ENCODE data around the gene IPPK.
"Not testable (repeated sequence)": the region's sequence is repeated elsewhere in the genome, so short reads cannot be mapped to it uniquely, and the experiment has no call there.

IPPK gene

GRCh38 chr9:92613268-92614122 is 56.4 kb downstream of the IPPK start:
- DNase-seq = no peak

- no peak for DNase-seq
These were observed 57.1 kb downstream of the IPPK start for GRCh38 chr9:92612816-92613215.

- DNase-seq = no peak
These were observed 57.6 kb downstream of the IPPK start for GRCh38 chr9:92612292-92612691.

GRCh38 chr9:92611621-92612285 is 58.2 kb downstream of the IPPK start:
- peak; percentile 50 for DNase-seq

- no peak for DNase-seq
These were observed 59.2 kb downstream of the IPPK start for GRCh38 chr9:92610470-92611420.

- DNase-seq = peak; percentile 57
These were observed 61.0 kb downstream of the IPPK start for GRCh38 chr9:92608909-92609445.

- DNase-seq = peak; percentile 15
These were observed 61.6 kb downstream of the IPPK start for GRCh38 chr9:92608241-92608908.

- DNase-seq = peak; percentile 75
These were observed 62.2 kb downstream of the IPPK start for GRCh38 chr9:92607773-92608172.

GRCh38 chr9:92607088-92607487 is 62.8 kb downstream of the IPPK start:
- peak; percentile 8 for DNase-seq

- DNase-seq = no peak
These were observed 64.7 kb downstream of the IPPK start for GRCh38 chr9:92605224-92605623.

- DNase-seq = no peak
These were observed 65.9 kb downstream of the IPPK start for GRCh38 chr9:92603990-92604389.

- no peak for DNase-seq
These were observed 66.8 kb downstream of the IPPK start for GRCh38 chr9:92603100-92603499.

GRCh38 chr9:92602413-92602812 is 67.5 kb downstream of the IPPK start:
- DNase-seq = no peak

- DNase-seq = no peak
These were observed 68.5 kb downstream of the IPPK start for GRCh38 chr9:92601451-92601850.

- DNase-seq = no peak
These were observed 69.3 kb downstream of the IPPK start for GRCh38 chr9:92600462-92601261.

- no peak for DNase-seq
These were observed 69.9 kb downstream of the IPPK start for GRCh38 chr9:92599938-92600461.

- DNase-seq = no peak
These were observed 71.5 kb downstream of the IPPK start for GRCh38 chr9:92598382-92598781.

- DNase-seq = no peak
These were observed 74.0 kb downstream of the IPPK start for GRCh38 chr9:92595930-92596329.

- DNase-seq = not testable (repeated sequence)
These were observed 74.9 kb downstream of the IPPK start for GRCh38 chr9:92595075-92595474.

- DNase-seq = no peak
These were observed 76.7 kb downstream of the IPPK start for GRCh38 chr9:92592946-92593861.
